WTC11 (cell line): ENCODE data around the gene IGFBP2. TPM values are rescaled to one million over a fixed set of nuclear protein-coding genes. Genes with fewer than 3 reads are reported as not detected.

Source experiments
- ATAC-seq: fragments of 200-7000 bp; cut with Tn5 transposase; 2 replicates; pipeline ENCODE4 v1.10.0; 2021; ENCODE audit warnings: mild to moderate bottlenecking, moderate library complexity
- CTCF ChIA-PET: fragments of 300-600 bp; sonication (Branson Sonifier 250); formaldehyde crosslinking; loops from one replicate; lab custom pipeline; 2021; ENCODE audit warnings: antibody characterized with exemption; lab: Charles Lee
- POLR2A ChIA-PET: fragments of 350-600 bp; sonication (Branson Sonifier 250); formaldehyde crosslinking; loops from one replicate; lab custom pipeline; 2021; ENCODE audit warnings: antibody characterized with exemption; lab: Charles Lee
- DNase-seq: peaks from one replicate; pipeline ENCODE4 v3.0.0; 2021; ENCODE audit warnings: low spot score
- H3K27ac Mint-ChIP-seq: 2 replicates; pipeline ENCODE4 v1.8.0; 2021; ENCODE audit warnings: mixed read lengths
- H3K27me3 Mint-ChIP-seq: 2 replicates; pipeline ENCODE4 v1.8.0; 2021; ENCODE audit warnings: low read depth, mild to moderate bottlenecking, moderate library complexity, mixed read lengths
- H3K36me3 Mint-ChIP-seq: 2 replicates; pipeline ENCODE4 v1.8.0; 2021; ENCODE audit warnings: mixed read lengths
- H3K4me1 Mint-ChIP-seq: 2 replicates; pipeline ENCODE4 v1.8.0; 2022; ENCODE audit warnings: mixed read lengths
- H3K4me3 Mint-ChIP-seq: 2 replicates; pipeline ENCODE4 v1.8.0; 2021; ENCODE audit warnings: mild to moderate bottlenecking, moderate library complexity, mixed read lengths
- H3K9me3 Mint-ChIP-seq: 2 replicates; pipeline ENCODE4 v1.8.0; 2021; ENCODE audit warnings: mixed read lengths
- ATF1 ChIP-seq: sonication (generic); formaldehyde crosslinking; IDR thresholded peaks from 2 replicates; pipeline ENCODE4 v1.8.1; 2023; ENCODE audit warnings: mild to moderate bottlenecking, moderate library complexity, missing genetic modification reagents
- FOXJ3 ChIP-seq: sonication (generic); formaldehyde crosslinking; IDR thresholded peaks from 2 replicates; pipeline ENCODE4 v1.9.0; 2021; ENCODE audit warnings: missing genetic modification reagents, mild to moderate bottlenecking, borderline replicate concordance
- FOXP1 ChIP-seq: sonication (generic); formaldehyde crosslinking; IDR thresholded peaks from 2 replicates; pipeline ENCODE4 v1.8.0; 2022; ENCODE audit warnings: missing genetic modification reagents, mild to moderate bottlenecking, moderate library complexity, borderline replicate concordance
- GTF2I ChIP-seq: fragments of 250-450 bp; sonication (Bioruptor Pico); conservative IDR thresholded peaks from 2 replicates; pipeline ENCODE4 v1.4.0; 2021; ENCODE audit warnings: mild to moderate bottlenecking
- IRF2 ChIP-seq: sonication (generic); formaldehyde crosslinking; IDR thresholded peaks from 2 replicates; pipeline ENCODE4 v1.8.0; 2022; ENCODE audit warnings: low read depth, missing genetic modification reagents, borderline replicate concordance
- NR3C1 ChIP-seq: sonication (generic); formaldehyde crosslinking; conservative IDR thresholded peaks from 2 replicates; pipeline ENCODE4 v1.8.1; 2023; ENCODE audit warnings: low read depth, mild to moderate bottlenecking, missing genetic modification reagents
- PRRX2 ChIP-seq: fragments of 250-450 bp; sonication (Bioruptor Pico); IDR thresholded peaks from 2 replicates; pipeline ENCODE4 v1.8.0; 2021; ENCODE audit warnings: mild to moderate bottlenecking
- RORB ChIP-seq: fragments of 250-450 bp; sonication (Bioruptor Pico); IDR thresholded peaks from 2 replicates; pipeline ENCODE4 v1.9.0; 2021; ENCODE audit warnings: mild to moderate bottlenecking
- TEAD1 ChIP-seq: sonication (generic); formaldehyde crosslinking; IDR thresholded peaks from 2 replicates; pipeline ENCODE4 v1.8.0; 2022; ENCODE audit warnings: mild to moderate bottlenecking, missing genetic modification reagents
- TEAD4 ChIP-seq: sonication (generic); formaldehyde crosslinking; IDR thresholded peaks from 2 replicates; pipeline ENCODE4 v1.8.0; 2022; ENCODE audit warnings: mild to moderate bottlenecking, missing genetic modification reagents
- ZNF219 ChIP-seq: sonication (generic); formaldehyde crosslinking; IDR thresholded peaks from 2 replicates; pipeline ENCODE4 v1.8.0; 2023; ENCODE audit warnings: missing genetic modification reagents, mild to moderate bottlenecking, borderline replicate concordance
- ZNF317 ChIP-seq: sonication (generic); formaldehyde crosslinking; IDR thresholded peaks from 2 replicates; pipeline ENCODE4 v1.8.1; 2023; ENCODE audit warnings: low read depth, mild to moderate bottlenecking, moderate library complexity, missing genetic modification reagents, borderline replicate concordance
- total RNA-seq: library from RNA; stranded (reverse); gene quantifications from 3 replicates; pipeline ENCODE4 v1.2.3, GENCODE V29; 2021
- TF ChIP-seq, protein P1 (sequence below): sonication (generic); formaldehyde crosslinking; IDR thresholded peaks from 2 replicates; pipeline ENCODE4 v1.8.1; 2022; ENCODE audit warnings: low read depth, missing genetic modification reagents, borderline replicate concordance
- TF ChIP-seq, protein P2 (sequence below): fragments of 250-450 bp; sonication (Bioruptor Pico); IDR thresholded peaks from 2 replicates; pipeline ENCODE4 v1.9.0; 2021; ENCODE audit warnings: moderate library complexity, mild to moderate bottlenecking, inconsistent platforms, borderline replicate concordance
- TF ChIP-seq, protein P3 (sequence below): sonication (generic); formaldehyde crosslinking; IDR thresholded peaks from 2 replicates; pipeline ENCODE4 v1.8.1; 2023; ENCODE audit warnings: mild to moderate bottlenecking, missing genetic modification reagents, moderate library complexity
- TF ChIP-seq, protein P4 (sequence below): sonication (generic); formaldehyde crosslinking; IDR thresholded peaks from 2 replicates; pipeline ENCODE4 v1.8.0; 2022; ENCODE audit warnings: mild to moderate bottlenecking, missing genetic modification reagents
- TF ChIP-seq, protein P5 (sequence below): sonication (generic); formaldehyde crosslinking; IDR thresholded peaks from 2 replicates; pipeline ENCODE4 v1.8.1; 2022; ENCODE audit warnings: low read depth, mild to moderate bottlenecking, moderate library complexity, missing genetic modification reagents, borderline replicate concordance
- TF ChIP-seq, protein P6 (sequence below): sonication (generic); formaldehyde crosslinking; IDR thresholded peaks from 2 replicates; pipeline ENCODE4 v1.8.1; 2023; ENCODE audit warnings: mild to moderate bottlenecking, missing genetic modification reagents, moderate library complexity
- TF ChIP-seq, protein P7 (sequence below): sonication (generic); formaldehyde crosslinking; IDR thresholded peaks from 2 replicates; pipeline ENCODE4 v1.8.0; 2023; ENCODE audit warnings: missing genetic modification reagents, mild to moderate bottlenecking, borderline replicate concordance
- TF ChIP-seq, protein P8 (sequence below): sonication (generic); formaldehyde crosslinking; IDR thresholded peaks from 2 replicates; pipeline ENCODE4 v1.8.1; 2023; ENCODE audit warnings: mild to moderate bottlenecking, missing genetic modification reagents

The IGFBP2 gene
- total RNA-seq, 1 experiment from 2014 or later, result 514 TPM

DNA sequence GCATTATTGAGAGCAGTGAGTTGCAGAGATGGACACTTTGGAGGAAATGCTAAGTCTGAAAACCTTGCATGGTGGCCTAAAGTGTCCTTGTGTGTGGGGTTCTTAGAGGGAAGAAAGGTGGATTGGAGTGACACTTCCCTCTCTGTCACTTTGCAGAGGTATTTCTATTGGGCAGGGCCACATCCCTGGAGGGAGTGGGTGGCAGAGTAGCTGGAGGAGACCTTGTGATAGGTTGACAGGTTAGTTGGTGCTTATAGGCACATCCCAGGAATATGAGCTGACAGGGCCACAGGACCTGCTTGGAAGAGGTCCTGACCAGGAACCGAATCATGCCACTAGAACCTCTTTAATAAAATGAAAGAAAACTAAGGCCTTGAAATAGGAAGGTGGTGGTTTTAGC is 63.1 kb downstream of the IGFBP2 start:
- Mint-ChIP-seq H3K4me1 (peaks cover 24% of the 10 kb centered on the region), H3K4me3 (no peak overlapping the region), H3K27ac (no peak overlapping the region; the same call in 1 of the 2 replicates), H3K9me3 (no peaks in the 10 kb centered on the region), H3K27me3 (peaks cover 30% of the 10 kb centered on the region), H3K36me3 (no peaks in the 10 kb centered on the region)
- no peak for ATAC-seq
- DNase-seq, result no peak
- CTCF ChIA-PET, result interaction anchor here (0.9 to 2.5 kb wide), 11 partner anchors 70 to 1017 kb away, joined by 3 to 18 read pairs (median 5); no protein-coding TSS in a partner anchor
- TF ChIP-seq IRF2 (CRISPR knock-in tag) (no peak), NR3C1 (CRISPR knock-in tag) (no peak), ZNF317 (no peak), ZNF219 (CRISPR knock-in tag) (no peak), ATF1 (CRISPR knock-in tag) (no peak), FOXP1 (CRISPR knock-in tag) (no peak), FOXJ3 (no peak), PRRX2 (CRISPR knock-in tag) (no peak), GTF2I (no peak)
- TF ChIP-seq, protein P1, sequence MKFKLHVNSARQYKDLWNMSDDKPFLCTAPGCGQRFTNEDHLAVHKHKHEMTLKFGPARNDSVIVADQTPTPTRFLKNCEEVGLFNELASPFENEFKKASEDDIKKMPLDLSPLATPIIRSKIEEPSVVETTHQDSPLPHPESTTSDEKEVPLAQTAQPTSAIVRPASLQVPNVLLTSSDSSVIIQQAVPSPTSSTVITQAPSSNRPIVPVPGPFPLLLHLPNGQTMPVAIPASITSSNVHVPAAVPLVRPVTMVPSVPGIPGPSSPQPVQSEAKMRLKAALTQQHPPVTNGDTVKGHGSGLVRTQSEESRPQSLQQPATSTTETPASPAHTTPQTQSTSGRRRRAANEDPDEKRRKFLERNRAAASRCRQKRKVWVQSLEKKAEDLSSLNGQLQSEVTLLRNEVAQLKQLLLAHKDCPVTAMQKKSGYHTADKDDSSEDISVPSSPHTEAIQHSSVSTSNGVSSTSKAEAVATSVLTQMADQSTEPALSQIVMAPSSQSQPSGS, result no peak
- TF ChIP-seq, protein P2, sequence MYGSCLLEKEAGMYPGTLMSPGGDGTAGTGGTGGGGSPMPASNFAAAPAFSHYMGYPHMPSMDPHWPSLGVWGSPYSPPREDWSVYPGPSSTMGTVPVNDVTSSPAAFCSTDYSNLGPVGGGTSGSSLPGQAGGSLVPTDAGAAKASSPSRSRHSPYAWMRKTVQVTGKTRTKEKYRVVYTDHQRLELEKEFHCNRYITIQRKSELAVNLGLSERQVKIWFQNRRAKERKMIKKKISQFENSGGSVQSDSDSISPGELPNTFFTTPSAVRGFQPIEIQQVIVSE (CRISPR knock-in tag), result no peak
- TF ChIP-seq, protein P3, sequence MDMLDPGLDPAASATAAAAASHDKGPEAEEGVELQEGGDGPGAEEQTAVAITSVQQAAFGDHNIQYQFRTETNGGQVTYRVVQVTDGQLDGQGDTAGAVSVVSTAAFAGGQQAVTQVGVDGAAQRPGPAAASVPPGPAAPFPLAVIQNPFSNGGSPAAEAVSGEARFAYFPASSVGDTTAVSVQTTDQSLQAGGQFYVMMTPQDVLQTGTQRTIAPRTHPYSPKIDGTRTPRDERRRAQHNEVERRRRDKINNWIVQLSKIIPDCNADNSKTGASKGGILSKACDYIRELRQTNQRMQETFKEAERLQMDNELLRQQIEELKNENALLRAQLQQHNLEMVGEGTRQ, result no peak
- TF ChIP-seq, protein P4, sequence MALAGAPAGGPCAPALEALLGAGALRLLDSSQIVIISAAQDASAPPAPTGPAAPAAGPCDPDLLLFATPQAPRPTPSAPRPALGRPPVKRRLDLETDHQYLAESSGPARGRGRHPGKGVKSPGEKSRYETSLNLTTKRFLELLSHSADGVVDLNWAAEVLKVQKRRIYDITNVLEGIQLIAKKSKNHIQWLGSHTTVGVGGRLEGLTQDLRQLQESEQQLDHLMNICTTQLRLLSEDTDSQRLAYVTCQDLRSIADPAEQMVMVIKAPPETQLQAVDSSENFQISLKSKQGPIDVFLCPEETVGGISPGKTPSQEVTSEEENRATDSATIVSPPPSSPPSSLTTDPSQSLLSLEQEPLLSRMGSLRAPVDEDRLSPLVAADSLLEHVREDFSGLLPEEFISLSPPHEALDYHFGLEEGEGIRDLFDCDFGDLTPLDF (CRISPR knock-in tag), result no peak
- TF ChIP-seq, protein P5, sequence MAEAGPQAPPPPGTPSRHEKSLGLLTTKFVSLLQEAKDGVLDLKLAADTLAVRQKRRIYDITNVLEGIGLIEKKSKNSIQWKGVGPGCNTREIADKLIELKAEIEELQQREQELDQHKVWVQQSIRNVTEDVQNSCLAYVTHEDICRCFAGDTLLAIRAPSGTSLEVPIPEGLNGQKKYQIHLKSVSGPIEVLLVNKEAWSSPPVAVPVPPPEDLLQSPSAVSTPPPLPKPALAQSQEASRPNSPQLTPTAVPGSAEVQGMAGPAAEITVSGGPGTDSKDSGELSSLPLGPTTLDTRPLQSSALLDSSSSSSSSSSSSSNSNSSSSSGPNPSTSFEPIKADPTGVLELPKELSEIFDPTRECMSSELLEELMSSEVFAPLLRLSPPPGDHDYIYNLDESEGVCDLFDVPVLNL (CRISPR knock-in tag), result no peak
- TF ChIP-seq, all 79 proteins: peak for 0
- POLR2A ChIA-PET, result interaction anchor here (0.9 to 1.3 kb wide), 2 partner anchors 70 to 198 kb away, joined by 3 read pairs; partner anchors contain the start of gene RPL37A

DNA sequence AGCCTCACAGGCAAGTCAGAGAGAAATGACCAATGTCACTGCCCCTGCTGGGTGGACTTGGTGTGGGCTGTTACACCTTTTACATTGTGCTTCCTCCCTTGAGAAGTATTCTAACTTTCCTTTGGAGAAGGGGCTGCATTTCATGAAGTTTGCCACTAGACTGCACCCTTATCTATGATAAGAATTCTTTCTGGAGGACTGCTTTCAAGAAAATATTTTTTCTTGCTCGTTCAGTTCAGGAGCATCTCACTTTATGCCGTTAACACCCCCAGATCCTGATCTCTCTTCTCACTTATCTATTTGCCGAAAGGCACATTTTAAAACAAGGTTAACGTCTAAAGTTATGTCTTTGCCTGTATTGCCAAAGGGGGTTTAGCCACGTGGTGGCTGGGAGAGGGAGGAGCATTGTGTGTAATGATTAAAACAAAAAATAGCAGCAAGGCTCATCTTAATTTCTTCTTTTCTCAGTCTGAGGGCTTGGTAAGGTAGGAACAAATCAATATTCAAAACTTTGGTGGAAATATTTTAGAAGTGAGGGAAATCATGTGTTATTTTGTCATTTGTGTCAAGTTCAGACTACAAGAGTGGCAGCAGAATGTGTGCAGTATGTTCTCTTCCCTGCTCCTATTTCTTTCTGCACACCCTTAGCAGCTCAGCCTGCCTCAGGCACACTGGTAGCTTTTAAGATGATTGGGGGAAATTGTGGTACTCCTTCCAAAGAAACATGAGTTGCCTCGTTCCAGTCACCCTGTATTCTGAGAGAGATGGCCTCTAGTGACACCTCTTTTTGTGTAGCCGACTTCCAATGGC is 63.7 kb downstream of the IGFBP2 start:
- ChIA-PET POLR2A (no interaction called here), CTCF (interaction anchor here (1.0 to 2.5 kb wide), 7 partner anchors 9 to 1016 kb away, joined by 4 to 19 read pairs (median 9); no protein-coding TSS in a partner anchor)
- H3K9me3 Mint-ChIP-seq, result no peaks in the 10 kb centered on the region
- H3K36me3 Mint-ChIP-seq, result no peaks in the 10 kb centered on the region
- H3K27me3 Mint-ChIP-seq, result peaks cover 27% of the 10 kb centered on the region
- no peak overlapping the region for H3K27ac Mint-ChIP-seq
- H3K4me1 Mint-ChIP-seq, result peaks cover 21% of the 10 kb centered on the region
- ATAC-seq (no peak), DNase-seq (no peak)
- H3K4me3 Mint-ChIP-seq, result no peak overlapping the region
- TF ChIP-seq, protein P6, sequence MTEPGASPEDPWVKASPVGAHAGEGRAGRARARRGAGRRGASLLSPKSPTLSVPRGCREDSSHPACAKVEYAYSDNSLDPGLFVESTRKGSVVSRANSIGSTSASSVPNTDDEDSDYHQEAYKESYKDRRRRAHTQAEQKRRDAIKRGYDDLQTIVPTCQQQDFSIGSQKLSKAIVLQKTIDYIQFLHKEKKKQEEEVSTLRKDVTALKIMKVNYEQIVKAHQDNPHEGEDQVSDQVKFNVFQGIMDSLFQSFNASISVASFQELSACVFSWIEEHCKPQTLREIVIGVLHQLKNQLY (CRISPR knock-in tag), result no peak
- TF ChIP-seq, protein P2 (CRISPR knock-in tag), result no peak
- no peak for TF ChIP-seq TEAD4 (CRISPR knock-in tag)
- TF ChIP-seq, protein P7, sequence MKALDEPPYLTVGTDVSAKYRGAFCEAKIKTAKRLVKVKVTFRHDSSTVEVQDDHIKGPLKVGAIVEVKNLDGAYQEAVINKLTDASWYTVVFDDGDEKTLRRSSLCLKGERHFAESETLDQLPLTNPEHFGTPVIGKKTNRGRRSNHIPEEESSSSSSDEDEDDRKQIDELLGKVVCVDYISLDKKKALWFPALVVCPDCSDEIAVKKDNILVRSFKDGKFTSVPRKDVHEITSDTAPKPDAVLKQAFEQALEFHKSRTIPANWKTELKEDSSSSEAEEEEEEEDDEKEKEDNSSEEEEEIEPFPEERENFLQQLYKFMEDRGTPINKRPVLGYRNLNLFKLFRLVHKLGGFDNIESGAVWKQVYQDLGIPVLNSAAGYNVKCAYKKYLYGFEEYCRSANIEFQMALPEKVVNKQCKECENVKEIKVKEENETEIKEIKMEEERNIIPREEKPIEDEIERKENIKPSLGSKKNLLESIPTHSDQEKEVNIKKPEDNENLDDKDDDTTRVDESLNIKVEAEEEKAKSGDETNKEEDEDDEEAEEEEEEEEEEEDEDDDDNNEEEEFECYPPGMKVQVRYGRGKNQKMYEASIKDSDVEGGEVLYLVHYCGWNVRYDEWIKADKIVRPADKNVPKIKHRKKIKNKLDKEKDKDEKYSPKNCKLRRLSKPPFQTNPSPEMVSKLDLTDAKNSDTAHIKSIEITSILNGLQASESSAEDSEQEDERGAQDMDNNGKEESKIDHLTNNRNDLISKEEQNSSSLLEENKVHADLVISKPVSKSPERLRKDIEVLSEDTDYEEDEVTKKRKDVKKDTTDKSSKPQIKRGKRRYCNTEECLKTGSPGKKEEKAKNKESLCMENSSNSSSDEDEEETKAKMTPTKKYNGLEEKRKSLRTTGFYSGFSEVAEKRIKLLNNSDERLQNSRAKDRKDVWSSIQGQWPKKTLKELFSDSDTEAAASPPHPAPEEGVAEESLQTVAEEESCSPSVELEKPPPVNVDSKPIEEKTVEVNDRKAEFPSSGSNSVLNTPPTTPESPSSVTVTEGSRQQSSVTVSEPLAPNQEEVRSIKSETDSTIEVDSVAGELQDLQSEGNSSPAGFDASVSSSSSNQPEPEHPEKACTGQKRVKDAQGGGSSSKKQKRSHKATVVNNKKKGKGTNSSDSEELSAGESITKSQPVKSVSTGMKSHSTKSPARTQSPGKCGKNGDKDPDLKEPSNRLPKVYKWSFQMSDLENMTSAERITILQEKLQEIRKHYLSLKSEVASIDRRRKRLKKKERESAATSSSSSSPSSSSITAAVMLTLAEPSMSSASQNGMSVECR, result no peak
- no peak for TF ChIP-seq RORB (CRISPR knock-in tag)
- TF ChIP-seq TEAD1 (CRISPR knock-in tag), result no peak
- TF ChIP-seq, protein P8, sequence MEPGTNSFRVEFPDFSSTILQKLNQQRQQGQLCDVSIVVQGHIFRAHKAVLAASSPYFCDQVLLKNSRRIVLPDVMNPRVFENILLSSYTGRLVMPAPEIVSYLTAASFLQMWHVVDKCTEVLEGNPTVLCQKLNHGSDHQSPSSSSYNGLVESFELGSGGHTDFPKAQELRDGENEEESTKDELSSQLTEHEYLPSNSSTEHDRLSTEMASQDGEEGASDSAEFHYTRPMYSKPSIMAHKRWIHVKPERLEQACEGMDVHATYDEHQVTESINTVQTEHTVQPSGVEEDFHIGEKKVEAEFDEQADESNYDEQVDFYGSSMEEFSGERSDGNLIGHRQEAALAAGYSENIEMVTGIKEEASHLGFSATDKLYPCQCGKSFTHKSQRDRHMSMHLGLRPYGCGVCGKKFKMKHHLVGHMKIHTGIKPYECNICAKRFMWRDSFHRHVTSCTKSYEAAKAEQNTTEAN (CRISPR knock-in tag), result no peak
- TF ChIP-seq ZNF317, result no peak
- TF ChIP-seq ZNF219 (CRISPR knock-in tag), result no peak
